CD4-positive, alpha-beta T cell treated with Interleukin-4 for 4 hours (primary cell): ENCODE measurements around the gene COL17A1.

Source experiments
- DNase-seq: peaks from one replicate; pipeline ENCODE4 v3.0.0-alpha.2; 2020

COL17A1 gene

DNA sequence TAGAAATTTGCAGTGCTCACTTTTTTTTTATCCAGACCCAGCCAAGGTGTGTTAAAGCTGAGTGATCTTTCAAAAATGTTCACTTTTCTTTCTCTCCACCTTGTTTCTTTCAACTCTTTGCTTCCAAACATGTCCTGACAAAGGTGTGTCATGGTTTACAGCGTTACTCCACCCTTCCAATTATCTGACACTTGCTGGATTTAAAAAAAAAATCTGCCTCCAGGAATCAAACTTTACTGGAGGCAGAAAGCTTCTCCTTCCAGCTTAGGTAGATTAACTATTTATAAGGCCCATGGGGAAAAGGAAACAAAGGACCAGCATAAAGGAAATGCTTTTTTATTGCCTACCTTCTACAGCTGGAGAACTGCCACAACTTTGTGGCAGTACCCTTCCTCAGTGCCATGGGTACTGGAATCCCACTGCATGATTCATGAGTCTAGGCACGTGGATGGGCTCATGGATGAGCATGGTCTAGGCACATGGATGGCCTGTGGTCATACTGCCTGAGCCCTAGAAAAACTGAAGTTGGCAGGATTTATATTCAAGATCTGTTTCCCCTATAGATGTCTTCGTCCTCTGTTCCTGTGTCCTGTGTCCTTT, at the start of gene COL17A1:
TSS of gene COL17A1 (minus strand) at position 80 of the 600 bp plus-strand sequence. CDS start 5,207 bp downstream, outside the sequence.
- no peak for DNase-seq

DNA sequence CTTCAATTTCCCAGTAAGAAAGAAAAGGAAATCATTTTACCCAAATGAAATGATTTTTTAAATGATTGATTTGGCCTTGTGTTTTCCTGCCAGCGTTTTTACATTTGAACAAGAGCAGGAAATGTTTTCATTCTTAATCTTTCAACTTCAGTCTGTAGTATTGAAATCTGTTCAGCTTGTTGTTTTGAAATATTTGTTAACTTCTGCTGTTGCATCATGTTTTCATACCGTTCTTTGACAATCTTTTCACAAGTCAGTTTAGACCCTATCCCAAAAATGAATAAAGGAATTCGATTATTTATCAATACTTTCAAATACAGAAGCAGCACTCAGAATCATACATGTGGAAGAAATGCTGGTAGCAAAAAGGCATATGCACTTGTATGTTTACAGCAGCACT, 44.4 kb upstream of the COL17A1 start:
- no peak for DNase-seq

DNA sequence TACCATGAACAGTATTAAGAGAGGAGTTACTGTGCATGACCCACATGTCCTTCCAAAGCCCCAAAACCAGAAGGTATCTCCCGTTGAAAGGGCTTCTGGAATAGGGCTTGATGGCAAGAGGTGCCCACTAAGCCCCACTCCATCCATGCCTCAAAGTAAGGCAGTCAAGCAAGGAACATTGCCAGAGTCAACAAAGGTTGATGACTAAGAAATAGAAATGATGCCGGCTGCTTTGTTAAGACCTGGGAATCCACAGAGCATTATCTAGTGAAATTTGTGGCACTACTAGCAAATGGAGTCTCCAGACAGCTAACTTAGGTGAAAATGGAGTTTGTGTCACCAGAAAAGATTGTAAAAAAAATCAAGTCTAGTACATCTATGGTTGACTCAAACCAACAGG, 42.5 kb upstream of the COL17A1 start:
- DNase-seq: no peak

DNA sequence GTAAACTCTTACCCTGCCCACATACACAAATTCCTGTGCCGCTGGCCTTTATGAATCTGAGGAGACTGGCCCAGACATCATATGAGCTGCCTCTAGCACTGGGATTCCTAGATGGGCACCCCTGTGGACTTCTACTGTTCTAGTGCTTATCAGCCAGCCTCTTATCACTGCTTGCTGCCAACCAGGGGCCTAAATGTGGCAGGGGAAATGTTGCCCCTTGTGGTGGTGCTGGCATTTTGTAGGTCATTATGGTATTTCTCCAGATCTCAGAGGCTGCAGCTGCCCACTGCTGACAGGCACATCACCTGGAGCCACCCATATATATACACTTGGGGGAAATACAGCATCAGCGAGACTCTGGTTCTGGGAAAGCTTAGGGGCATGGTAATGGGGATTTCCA, 41.7 kb upstream of the COL17A1 start:
- DNase-seq: no peak

DNA sequence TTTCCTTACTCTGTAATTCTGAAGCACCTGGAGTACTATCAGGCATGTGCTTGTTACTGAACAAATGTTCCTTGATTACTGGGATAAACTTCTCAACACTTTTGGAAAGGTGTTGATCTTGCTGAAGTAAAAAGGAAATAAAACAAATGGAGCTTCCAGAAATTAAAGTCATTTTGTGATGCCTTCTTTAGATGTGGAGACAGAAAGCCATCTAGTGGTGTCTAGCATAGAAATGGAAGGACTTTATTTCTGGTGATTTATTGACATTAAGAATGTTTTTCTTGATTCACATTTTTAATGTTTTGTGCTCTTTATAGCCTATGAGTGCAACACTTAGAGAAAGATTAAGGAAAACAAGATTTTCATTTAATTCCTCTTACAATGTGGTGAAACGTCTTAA, 37.7 kb upstream of the COL17A1 start:
- peak; percentile 36 for DNase-seq

DNA sequence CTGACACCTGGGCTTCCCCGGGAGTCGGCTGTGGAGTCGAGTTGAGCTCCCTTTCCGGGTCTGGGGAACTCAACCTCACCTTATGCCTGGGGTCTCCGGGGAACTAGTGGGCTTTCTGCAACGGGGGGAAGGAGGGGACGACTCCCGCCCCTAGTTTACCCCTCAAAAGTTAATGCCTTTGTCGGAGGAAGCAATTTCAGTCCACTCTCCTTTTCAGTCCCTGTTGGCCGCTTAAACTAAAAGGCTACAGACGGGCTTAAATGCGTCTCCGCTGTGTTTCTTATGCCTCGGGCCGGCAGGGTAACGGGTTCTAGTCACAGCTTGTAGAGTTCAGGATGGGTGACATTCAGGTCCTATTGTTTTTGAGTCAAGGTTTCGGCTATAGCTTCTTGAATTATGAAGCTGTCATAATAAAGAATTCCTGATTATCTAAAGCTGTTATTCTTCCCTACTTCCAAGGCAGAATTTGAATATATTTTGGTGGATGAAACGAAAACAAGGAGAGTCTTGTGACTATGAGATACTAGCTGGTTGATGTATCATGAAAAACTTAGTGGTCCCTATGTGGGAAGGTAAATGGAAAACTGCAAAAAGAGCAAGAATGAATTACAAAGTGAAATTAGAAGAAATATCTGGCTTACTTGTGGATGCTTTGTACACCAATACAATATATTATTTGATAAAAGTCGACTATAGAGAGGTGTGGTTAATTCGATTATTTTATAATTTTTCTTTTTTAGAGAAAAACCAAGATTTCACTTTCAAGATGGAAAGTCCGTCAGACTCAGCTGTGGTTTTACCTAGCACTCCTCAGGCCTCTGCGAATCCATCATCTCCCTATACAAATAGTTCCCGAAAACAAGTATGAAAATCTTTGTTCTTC, 36.8 kb upstream of the COL17A1 start:
- no peak for DNase-seq

DNA sequence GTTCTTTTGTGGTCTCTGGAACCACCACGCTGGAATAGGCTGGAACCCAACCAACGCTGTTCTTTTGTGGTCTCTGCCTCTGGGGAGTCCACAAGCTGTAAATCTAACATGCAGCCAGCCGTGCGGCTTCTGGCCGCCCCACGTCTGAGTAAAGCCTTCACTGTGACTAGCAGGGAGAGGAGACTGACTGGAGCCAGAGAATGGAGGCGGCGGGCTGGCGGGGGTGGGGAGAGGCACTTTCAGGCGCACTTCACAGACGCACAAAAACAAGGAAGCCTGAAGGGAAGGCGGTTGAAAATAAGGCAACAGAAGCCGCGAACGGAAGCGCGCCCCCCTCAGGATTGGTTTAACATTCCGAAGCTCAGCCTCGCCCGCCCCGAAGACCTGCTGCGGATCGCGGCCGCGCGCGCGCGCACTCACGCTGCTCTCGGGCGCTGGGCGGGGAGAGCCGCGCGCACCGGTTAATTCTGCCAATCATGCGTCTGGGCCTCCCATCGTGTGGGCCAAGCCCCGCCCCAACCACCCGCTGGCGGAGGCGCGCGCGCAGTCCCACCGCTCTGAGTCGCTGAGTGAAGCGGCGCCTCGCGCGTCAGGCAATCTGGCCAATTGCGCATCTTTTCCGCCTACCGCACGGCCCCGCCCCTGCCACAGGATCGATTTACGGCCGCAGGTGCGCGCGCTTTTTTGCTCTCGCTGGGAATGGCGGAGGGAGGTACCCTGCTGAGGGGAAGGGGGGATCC, 36.0 kb upstream of the COL17A1 start, which contains the start of gene SFR1:
TSS of gene SFR1 (plus strand) at position 687 of the 740 bp plus-strand sequence. CDS start at position 700, 13 bp downstream.
- DNase-seq: peak; percentile 99

DNA sequence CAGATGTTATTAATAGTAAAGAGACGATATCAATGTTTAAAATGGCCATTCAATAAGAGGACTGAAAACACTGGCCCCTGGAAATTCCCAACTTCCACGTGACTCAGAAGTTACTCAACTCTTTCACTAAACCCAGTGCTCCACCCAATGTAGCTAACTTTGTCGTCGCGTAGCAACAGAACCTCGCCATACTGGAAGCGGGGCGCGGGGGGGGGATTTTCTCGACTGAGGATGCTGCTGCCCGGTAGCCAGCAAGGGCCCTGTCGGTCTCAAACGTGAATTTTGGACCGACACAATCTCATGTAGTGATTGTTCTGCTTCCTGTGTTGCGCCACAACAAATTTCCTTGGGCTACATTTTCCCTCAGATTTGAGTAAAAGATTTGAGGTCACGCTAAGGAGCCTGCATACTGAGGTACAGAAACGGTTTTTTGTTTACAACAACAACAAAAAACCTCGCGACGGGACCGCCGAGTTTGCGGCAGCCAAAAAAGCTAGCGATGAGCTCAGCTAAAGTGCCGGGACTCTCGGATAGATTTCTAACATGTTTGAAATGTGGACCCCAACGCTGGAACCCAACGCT, 35.3 kb upstream of the COL17A1 start:
- DNase-seq: peak; percentile 97

DNA sequence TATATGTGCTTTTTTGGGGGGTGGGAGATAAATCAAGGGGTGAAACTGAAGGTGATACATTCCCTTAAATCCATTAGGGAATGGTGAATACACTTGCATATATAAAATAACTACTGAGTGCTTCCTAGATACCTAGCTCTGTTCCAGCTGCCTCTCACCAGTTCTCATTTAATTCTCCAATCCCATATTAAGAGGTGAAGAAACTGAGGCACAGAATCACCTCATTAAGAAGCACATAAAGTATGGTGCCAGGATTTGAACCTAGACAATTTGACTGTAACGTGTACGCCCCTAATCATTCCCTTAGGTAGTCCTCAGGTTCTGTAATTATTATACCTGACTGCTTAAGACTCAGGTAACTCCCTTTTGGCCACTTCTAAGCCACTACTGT, 34.8 kb upstream of the COL17A1 start:
- no peak for DNase-seq

DNA sequence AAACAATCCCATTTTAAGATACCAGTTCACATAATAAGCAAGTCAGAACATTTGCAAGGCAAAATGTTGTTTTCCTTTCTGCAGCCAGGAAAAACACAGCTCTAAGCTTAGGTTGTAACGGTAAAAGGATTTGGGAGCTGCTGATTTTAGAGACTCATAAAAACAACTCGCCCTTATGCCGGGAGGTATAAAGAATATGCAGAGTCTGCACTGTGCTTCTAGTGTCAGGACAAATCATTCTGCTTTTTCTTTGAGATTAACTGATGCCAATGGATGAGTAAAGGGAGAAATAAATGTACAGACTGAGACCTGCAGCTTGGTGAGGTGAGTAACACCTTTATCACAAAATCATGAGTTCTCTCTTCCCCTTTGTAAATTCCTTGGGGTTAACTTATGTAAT, 34.3 kb upstream of the COL17A1 start:
- DNase-seq: no peak

DNA sequence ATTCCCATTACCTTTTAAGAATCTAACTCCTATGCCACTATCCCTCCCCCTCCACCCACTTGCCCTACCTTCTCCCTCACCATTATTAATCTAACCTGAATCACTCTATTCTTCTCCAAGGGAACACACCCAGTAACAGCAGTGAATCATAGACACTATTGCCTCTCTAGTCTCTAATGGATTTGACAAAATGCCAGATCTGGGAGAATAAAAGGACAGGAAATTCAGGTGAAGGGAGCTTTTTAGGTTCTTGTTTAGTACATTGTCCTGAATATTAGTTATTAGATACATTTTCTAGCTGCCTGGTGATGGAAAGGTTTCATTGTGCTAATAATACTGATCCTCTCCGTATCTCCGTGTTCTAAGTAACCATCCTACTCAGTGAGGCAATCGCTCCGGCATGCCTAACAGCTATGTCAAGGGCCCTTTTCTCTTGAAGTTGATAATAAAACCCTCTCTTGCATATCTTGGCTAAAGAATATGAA, 32.2 kb upstream of the COL17A1 start:
- DNase-seq: no peak

DNA sequence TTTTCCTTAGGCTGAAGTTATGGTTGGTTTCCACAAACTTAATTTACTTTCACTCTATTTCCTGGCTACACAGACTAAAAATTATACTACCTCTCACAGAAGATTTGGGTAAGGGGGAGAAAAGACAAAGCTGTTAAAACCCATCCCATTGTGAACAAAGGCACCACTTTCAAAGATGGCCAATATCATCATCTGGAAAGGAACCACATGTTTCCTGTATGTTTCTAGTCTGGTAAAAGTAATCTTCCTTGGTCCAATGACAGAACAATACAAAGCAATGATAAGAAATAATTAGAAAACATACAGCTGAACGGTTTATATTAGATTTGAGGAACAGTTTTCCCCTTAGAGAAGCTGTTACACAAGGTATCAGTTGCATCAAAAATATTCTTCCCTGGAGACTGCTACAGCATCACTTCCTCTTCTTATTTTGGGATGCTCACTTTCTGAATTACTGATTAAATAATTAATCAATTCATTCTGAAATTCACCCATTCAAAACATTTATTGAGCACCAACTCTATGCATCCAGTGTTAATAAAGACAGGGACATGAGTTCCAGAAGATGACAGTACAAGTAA, 27.8 kb upstream of the COL17A1 start:
- no peak for DNase-seq

DNA sequence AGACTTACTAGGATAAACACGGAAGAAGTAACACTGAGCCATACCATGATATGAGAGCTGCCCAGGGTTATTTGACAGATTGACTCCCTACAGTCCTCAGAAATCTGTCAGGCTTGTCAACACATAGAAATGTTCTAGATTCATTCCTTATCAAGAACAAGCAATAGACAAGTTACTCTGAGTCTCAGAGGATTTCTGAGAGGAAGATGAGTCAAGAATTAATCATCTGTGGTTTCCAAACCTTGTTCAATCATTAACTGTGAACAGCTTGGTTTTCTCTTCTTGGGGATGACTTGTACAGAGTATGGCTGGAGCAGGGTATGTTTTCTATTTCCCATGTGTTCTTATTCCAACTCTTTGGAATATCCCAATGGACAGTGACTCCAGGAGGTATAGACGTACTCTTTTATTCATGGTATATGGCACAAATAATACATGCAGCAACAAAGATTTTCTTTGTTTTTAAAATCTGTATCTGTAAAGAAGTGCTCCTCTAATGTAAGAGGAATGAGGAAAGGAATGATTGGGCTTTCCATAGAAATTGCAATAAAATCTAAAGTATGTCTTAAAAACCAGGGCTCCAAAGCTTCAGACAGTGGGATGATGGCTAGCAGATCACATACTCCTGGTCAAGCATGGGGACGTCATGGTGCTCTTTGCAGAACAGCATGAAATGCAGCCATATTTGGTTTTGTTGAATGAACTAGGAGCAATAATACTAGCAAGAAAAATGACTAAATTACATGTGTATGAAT, 24.4 kb upstream of the COL17A1 start:
- DNase-seq: peak; percentile 30

DNA sequence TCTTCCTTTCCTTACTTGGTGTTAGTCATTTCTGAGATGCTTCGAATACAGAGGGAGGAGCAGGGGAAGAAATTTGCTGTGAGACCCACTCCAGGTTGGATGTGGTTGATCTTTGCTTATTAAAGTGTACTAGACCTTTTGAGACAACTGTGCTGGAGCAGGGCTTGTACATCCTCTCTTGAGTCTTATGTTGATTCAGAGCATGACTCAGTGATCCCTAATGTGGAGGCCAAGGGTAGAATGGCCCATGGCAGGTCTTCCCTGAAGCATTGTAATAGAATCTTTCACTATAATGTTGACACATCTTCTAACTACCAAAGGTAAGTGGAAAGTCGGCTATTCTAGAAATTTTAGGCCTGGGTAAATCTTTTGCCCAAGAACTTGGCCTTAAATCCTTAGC, 19.2 kb upstream of the COL17A1 start:
- DNase-seq: no peak

DNA sequence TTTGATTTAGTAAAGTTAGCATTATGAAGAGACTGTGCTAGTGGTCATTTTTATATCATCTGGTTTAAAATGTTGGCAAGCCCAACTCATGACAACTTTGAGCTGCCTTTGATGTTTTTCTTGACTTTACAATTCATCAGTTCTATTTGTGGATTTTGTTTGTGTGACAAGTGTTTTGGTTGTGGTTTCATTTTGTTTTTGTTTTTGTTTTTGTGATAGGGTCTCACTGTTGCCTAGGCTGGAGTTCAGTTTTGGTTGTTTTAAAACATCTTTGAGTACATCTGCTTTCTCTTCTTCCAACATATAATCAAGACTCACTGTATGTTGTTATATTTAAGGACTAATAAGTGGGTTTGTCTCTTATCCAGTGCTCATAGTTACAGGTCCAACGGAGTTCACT, 18.7 kb upstream of the COL17A1 start:
- no peak for DNase-seq

DNA sequence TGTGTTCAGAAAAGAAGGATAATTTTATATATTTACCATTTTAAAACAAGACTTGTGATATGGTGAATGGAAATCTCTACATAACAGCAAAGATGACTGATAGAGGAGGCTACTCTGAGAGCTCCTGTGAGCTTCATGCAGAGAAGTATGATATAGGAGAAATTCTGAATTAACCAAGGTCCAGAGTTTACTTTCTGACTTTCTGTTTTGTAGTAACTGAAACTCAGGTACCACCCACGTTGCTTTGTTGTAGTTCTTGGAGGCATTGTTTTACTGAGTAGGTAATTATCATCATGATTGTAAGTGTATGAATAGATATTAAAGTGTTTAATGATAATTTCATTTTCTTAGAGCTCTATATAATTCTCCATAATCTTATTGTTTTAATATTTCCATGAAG, 18.3 kb upstream of the COL17A1 start:
- DNase-seq: no peak

DNA sequence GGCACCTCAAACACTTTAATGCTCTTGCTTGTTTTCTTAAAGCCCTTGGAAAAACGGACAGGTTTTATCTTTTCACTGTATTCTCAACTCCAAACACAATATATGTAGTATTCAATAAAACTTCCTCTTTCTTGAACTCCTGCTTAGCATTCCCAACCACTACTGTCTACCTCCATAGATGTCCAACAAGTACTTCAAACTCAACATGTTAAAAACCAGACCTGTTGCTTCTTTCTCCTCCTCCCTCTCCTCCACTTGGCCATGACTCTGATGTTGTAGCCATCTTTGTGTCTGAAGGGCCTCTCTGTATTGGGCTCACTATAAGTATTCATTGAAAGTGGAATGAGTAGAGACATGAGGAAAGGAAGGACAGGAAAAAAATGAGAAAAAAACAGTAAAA, 16.2 kb upstream of the COL17A1 start:
- no peak for DNase-seq

DNA sequence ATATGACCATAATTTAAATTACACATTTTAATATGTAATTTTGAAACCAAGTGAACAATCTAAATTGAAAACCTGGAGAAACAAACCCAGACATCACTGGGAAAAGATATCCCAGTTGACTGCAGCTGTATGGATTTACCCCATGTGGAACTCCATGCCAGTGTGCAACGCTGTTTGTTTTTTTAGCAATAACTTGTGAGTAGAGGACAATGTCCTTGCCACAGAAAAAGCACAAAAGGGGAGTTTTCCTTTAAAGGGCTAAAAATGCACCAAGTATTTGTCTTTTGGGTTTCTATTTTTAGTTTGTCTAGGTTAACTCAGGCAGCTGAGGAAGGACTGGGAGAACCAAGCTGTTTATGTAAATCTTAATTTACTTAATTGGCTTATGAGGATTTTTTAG, 15.1 kb upstream of the COL17A1 start:
- no peak for DNase-seq

DNA sequence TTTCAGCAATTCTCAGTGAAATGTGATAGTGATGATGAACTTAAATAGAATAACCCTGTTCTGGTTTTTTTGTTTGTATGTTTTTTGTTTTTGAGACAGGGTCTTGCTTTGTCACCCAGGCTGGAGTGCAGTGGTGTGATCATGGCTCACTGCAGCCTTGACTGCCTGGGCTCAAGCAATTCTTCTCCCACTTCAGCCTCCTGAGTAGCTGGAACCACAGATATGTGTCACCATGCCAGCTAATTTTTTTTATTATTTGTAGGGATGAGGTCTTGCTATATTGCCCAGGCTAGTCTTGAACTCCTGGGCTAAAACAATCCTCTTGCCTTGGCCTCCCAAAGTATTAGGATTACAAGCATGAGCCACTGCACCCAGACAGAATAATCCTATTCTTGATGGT, 14.3 kb upstream of the COL17A1 start:
- no peak for DNase-seq

DNA sequence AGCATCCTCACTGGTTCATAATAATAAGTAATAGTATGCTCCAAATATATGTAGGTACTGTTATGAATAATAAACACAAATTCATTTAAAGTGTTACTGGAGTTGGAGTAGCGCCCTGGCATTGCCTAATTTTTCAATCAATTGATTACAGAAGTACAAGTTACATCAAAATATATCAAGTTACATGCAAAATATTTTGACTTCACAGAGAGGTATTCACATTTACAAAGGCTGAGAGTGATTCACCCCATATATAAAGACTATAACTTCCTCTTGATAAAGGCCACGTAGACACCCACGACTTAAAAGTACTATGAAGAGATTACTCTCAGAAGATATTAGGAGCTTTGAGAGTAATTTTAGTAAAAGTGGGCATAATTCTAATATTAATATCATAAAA, 13.6 kb upstream of the COL17A1 start:
- no peak for DNase-seq

DNA sequence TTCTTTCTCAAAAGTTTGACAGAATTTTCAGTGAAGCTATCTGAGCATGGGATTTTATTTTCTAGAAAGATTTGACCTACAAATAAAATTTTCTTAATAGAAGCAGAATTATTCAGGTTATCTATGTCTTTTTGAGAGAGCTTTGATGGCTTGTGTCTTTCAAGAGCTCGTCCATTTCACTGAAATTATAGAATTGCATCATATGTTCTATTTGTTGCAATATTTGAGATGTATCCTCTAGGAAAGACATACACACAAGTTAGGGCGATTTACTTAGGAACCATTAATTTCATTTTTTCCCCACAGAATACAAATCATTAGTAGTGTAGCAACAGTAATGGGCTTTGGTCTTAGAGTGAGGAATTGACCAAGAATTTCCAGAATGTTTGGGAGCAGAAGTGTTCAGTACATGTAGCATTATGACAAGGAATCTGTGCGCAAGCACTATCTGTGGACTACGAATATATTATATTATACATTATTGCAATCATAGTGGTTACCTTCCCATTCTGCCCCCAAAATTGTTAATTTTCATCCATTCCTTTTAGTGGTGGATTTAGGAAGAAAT, 12.8 kb upstream of the COL17A1 start:
- no peak for DNase-seq

DNA sequence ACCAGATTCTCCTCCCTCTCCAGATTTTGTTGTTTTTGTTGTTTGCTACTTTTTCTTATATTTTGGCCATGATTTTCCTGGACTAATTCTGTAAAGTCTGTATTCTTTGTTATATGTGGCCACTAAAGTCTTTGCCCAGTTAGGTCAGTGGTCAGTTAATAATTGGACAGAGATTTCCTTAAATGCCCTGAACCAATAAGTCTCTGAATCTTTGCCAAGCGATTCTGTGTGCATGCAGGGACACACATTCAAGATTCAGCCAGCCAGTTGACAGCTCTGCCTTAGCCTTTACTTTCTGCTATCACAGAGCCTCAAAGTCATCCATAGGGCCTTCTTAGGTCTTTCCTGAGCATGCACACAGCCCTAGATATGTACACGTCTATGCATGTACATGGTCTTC, 11.0 kb upstream of the COL17A1 start:
- DNase-seq: no peak
